Measurements from ENCODE around the gene IDS. TPM values are rescaled to one million over a fixed set of nuclear protein-coding genes. Genes with fewer than 3 reads are reported as not detected.
"Not testable (repeated sequence)": the region's sequence is repeated elsewhere in the genome, so short reads cannot be mapped to it uniquely, and the experiment has no call there.

The IDS gene
- total and polyA plus RNA-seq, 4 donors, result 5.3 to 21.9 (median 15.4) TPM

DNA sequence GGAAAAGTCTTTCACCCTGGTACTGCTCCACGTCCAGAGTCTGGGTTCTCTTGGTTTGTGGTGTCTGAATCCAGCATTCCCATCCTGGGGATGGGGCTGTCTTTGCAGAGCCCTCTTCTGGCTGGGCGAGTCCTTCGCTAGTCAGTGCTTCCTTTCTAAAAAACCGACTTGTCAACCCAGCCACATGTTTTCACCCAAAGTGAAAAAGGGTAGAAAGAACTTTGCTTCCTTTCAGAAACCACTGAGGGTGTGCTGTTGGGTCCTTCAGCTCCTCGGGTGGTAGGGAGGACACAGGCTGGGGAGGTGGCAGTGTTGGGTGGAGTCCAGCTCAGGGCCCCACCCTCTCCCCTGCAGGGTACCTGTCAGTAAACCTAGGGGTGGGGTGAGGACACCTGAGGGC lies 20.8 kb upstream of the IDS start:
- H3K4me1 ChIP-seq (ENCODE audit: control insufficient read depth in 4 of 4, insufficient read depth in 4 of 4, low read length in 3 of 4); H3K27me3 ChIP-seq (ENCODE audit: control insufficient read depth in 4 of 4, insufficient read depth in 4 of 4, low read length in 3 of 4); H3K9ac ChIP-seq (ENCODE audit: low read depth in 1 of 2, low read length in 2 of 2); DNase-seq (ENCODE audit: low spot score); H3K4me3 ChIP-seq (ENCODE audit: low read depth in 1 of 3, low read length in 3 of 3); H3K36me3 ChIP-seq (ENCODE audit: control insufficient read depth in 4 of 4, insufficient read depth in 3 of 4, low read depth in 1 of 4, low read length in 3 of 4); H3K9me3 ChIP-seq (ENCODE audit: control insufficient read depth in 4 of 4, low read length in 3 of 4); H3K27ac ChIP-seq (ENCODE audit: low read depth in 1 of 2, low read length in 2 of 2): not testable (repeated sequence)
- 53% methylated on average over 5 of the region's 5 CpGs for WGBS

DNA sequence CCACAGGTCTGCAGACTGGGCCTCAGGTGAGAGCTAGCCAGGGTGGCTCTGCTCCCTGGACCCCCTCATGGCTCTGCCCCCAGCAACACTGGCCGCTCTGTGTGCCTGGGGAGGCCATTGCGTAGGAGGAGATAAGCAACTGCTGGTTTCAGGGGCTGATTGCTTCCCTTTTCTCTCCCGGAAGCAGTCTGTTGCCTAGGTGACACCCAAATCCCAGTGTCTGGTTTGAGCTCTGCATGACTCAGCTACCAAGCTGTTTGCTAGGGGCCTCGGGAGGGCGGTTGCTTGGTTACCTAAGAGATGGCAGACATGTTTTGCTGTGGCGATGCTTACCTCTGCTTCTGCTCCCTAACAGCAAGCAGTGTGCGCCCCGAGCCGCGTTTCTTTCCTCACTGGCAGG lies 20.3 kb upstream of the IDS start:
- not testable (repeated sequence) for H3K27me3 ChIP-seq (ENCODE audit: control insufficient read depth in 4 of 4, insufficient read depth in 4 of 4, low read length in 3 of 4); H3K4me3 ChIP-seq (ENCODE audit: low read depth in 1 of 3, low read length in 3 of 3); H3K9me3 ChIP-seq (ENCODE audit: control insufficient read depth in 4 of 4, low read length in 3 of 4); DNase-seq (ENCODE audit: low spot score); H3K9ac ChIP-seq (ENCODE audit: low read depth in 1 of 2, low read length in 2 of 2); H3K27ac ChIP-seq (ENCODE audit: low read depth in 1 of 2, low read length in 2 of 2); H3K36me3 ChIP-seq (ENCODE audit: control insufficient read depth in 4 of 4, insufficient read depth in 3 of 4, low read depth in 1 of 4, low read length in 3 of 4); H3K4me1 ChIP-seq (ENCODE audit: control insufficient read depth in 4 of 4, insufficient read depth in 4 of 4, low read length in 3 of 4)
- 17% methylated on average over 5 of the region's 10 CpGs for WGBS

- H3K36me3 ChIP-seq (ENCODE audit: control insufficient read depth in 4 of 4, insufficient read depth in 3 of 4, low read depth in 1 of 4, low read length in 3 of 4), result no peaks in the 10 kb centered on the region
- no peak overlapping the region for H3K27ac ChIP-seq (ENCODE audit: low read depth in 1 of 2, low read length in 2 of 2)
- H3K4me3 ChIP-seq (ENCODE audit: low read depth in 1 of 3, low read length in 3 of 3), result no peak overlapping the region
- peak; percentile 61 for TF ChIP-seq HNF4G (IDR thresholded peaks at IDR 0.05)
- TF ChIP-seq TAF1 (conservative IDR thresholded peaks at IDR 0.05), result no peak
- no peak for TF ChIP-seq EGR1 (IDR thresholded peaks at IDR 0.05; ENCODE audit: low read depth in 2 of 2)
- no peak for TF ChIP-seq GABPA (IDR thresholded peaks at IDR 0.05 in 1 of 2, conservative IDR thresholded peaks at IDR 0.05 in 1 of 2)
- TF ChIP-seq FOXA1 (IDR thresholded peaks at IDR 0.05), result no peak
- peak; percentile 77 to 79 for TF ChIP-seq JUND (IDR thresholded peaks at IDR 0.05)
- no peak for TF ChIP-seq NR2F2 (IDR thresholded peaks at IDR 0.05)
- TF ChIP-seq FOXA2 (IDR thresholded peaks at IDR 0.05), result no peak
- TF ChIP-seq, protein P1, sequence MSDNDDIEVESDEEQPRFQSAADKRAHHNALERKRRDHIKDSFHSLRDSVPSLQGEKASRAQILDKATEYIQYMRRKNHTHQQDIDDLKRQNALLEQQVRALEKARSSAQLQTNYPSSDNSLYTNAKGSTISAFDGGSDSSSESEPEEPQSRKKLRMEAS (IDR thresholded peaks at IDR 0.05), result no peak
- TF ChIP-seq SP1 (IDR thresholded peaks at IDR 0.05), result peak; percentile 67
- TF ChIP-seq, protein P2, sequence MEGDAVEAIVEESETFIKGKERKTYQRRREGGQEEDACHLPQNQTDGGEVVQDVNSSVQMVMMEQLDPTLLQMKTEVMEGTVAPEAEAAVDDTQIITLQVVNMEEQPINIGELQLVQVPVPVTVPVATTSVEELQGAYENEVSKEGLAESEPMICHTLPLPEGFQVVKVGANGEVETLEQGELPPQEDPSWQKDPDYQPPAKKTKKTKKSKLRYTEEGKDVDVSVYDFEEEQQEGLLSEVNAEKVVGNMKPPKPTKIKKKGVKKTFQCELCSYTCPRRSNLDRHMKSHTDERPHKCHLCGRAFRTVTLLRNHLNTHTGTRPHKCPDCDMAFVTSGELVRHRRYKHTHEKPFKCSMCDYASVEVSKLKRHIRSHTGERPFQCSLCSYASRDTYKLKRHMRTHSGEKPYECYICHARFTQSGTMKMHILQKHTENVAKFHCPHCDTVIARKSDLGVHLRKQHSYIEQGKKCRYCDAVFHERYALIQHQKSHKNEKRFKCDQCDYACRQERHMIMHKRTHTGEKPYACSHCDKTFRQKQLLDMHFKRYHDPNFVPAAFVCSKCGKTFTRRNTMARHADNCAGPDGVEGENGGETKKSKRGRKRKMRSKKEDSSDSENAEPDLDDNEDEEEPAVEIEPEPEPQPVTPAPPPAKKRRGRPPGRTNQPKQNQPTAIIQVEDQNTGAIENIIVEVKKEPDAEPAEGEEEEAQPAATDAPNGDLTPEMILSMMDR (IDR thresholded peaks at IDR 0.05; ENCODE audit: low read depth, low read length, missing input control), result no peak
- TF ChIP-seq YY1 (IDR thresholded peaks at IDR 0.05), result peak; percentile 53
- peak; percentile 77 to 81 for TF ChIP-seq HNF4A (conservative IDR thresholded peaks at IDR 0.05)
- TF ChIP-seq ZBTB33 (IDR thresholded peaks at IDR 0.05), result no peak
- TF ChIP-seq ATF3 (IDR thresholded peaks at IDR 0.05), result peak; percentile 51
- peak in 1 of 2 donors; percentile 31 for TF ChIP-seq RXRA (IDR thresholded peaks at IDR 0.05)
- no peak for TF ChIP-seq RAD21 (IDR thresholded peaks at IDR 0.05)
- TF ChIP-seq, protein P3, sequence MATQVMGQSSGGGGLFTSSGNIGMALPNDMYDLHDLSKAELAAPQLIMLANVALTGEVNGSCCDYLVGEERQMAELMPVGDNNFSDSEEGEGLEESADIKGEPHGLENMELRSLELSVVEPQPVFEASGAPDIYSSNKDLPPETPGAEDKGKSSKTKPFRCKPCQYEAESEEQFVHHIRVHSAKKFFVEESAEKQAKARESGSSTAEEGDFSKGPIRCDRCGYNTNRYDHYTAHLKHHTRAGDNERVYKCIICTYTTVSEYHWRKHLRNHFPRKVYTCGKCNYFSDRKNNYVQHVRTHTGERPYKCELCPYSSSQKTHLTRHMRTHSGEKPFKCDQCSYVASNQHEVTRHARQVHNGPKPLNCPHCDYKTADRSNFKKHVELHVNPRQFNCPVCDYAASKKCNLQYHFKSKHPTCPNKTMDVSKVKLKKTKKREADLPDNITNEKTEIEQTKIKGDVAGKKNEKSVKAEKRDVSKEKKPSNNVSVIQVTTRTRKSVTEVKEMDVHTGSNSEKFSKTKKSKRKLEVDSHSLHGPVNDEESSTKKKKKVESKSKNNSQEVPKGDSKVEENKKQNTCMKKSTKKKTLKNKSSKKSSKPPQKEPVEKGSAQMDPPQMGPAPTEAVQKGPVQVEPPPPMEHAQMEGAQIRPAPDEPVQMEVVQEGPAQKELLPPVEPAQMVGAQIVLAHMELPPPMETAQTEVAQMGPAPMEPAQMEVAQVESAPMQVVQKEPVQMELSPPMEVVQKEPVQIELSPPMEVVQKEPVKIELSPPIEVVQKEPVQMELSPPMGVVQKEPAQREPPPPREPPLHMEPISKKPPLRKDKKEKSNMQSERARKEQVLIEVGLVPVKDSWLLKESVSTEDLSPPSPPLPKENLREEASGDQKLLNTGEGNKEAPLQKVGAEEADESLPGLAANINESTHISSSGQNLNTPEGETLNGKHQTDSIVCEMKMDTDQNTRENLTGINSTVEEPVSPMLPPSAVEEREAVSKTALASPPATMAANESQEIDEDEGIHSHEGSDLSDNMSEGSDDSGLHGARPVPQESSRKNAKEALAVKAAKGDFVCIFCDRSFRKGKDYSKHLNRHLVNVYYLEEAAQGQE (IDR thresholded peaks at IDR 0.05), result no peak
- H3K4me1 ChIP-seq (ENCODE audit: control insufficient read depth in 4 of 4, insufficient read depth in 4 of 4, low read length in 3 of 4), result peaks cover 0 to 4% (median 0%) of the 10 kb centered on the region in 4 donors
- H3K9ac ChIP-seq (ENCODE audit: low read depth in 1 of 2, low read length in 2 of 2), result no peak overlapping the region
- no peak for DNase-seq (ENCODE audit: low spot score)
- no peaks in the 10 kb centered on the region for H3K9me3 ChIP-seq (ENCODE audit: control insufficient read depth in 4 of 4, low read length in 3 of 4)
- WGBS, result 63% methylated on average over 2 of the region's 2 CpGs
- H3K27me3 ChIP-seq (ENCODE audit: control insufficient read depth in 4 of 4, insufficient read depth in 4 of 4, low read length in 3 of 4), result no peaks in the 10 kb centered on the region
These were observed 17.8 kb upstream of the IDS start for GRCh38 chrX:149522916-149523315.
